OCI-LY7 (cell line): Measurements from ENCODE around the gene F8A1.
"Not testable (repeated sequence)": the region's sequence is repeated elsewhere in the genome, so short reads cannot be mapped to it uniquely, and the experiment has no call there.

Experiments used
- CTCF ChIP-seq: fragments of 200-600 bp; sonication (generic); conservative IDR thresholded peaks from 2 replicates; pipeline ENCODE4 v1.5.1; 2014; ENCODE audit warnings: mild to moderate bottlenecking, antibody characterized with exemption, low read length, moderate library complexity, mixed read lengths
- EZH2phosphoT487 ChIP-seq: fragments of 200-600 bp; sonication (generic); IDR thresholded peaks from 2 replicates; pipeline ENCODE4 v1.6.1; 2018; ENCODE audit warnings: low read depth, borderline replicate concordance, mild to moderate bottlenecking, mixed run types, antibody characterized with exemption, low read length, moderate library complexity, mixed read lengths

GRCh38 chrX:154910528-154910927, 24.4 kb downstream of the F8A1 start:
- not testable (repeated sequence) for TF ChIP-seq CTCF, EZH2phosphoT487
